Placental epithelial cell (primary cell): ENCODE data around the gene KCNJ12. TPM values are rescaled to one million over a fixed set of nuclear protein-coding genes. Genes with fewer than 3 reads are reported as not detected.

ENCODE experiments used
- total RNA-seq: library from RNA; depleted of rRNA; stranded (reverse); fragments of >200 nt; gene quantifications from 2 replicates; pipeline ENCODE4 v1.2.3, GENCODE V29; 2012

KCNJ12 gene
- 0.11 and 0.39 TPM in 2 replicates for total RNA-seq

DNA sequence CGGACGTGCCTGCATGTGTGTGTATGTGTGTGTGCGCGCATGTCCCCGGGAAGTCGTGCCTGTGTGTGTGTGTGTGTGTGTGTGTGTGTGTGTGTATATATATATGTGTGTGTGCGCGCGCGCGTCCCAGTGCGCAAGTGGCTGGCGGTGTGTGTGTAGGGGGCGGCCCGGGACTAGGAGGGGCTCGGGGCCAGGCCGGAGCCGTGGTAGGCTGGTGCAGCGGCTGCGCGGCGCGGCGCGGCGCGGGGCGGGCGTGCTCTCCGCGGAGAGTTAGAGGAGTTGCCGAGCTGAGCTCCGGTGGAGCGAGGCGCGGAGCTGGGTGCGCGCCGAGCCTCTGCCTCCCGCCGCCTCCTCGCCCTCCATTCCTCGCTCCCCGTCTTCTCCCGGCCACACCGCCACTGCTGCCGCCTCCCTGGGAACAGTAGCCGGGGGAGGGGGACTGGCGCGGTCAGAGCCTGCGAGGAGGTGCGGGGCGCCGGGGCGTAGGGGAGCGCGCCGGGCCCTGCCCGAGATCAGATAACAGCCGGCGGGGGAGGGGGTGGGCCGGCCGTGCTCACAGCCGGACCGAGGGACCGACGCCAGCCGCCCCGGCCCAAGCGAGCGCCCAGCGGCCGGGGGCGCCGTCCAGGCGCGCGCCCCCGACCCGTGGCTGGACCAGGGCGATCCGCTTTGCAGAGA lies at the start of gene KCNJ12:
TSS of gene KCNJ12 (plus strand) at position 277 of the 678 bp plus-strand sequence. CDS start 38,986 bp downstream, outside the sequence.

Other genes with a start within 250 kb of the KCNJ12 start
- 12.2 and 17.5 TPM in 2 replicates for gene DHRS7B, start 249.4 kb upstream of the KCNJ12 start, total RNA-seq
- 11.4 and 20.9 TPM in 2 replicates for gene TMEM11, start 162.2 kb upstream of the KCNJ12 start, total RNA-seq
- gene NATD1, start 122.9 kb upstream of the KCNJ12 start, total RNA-seq, result 5.0 and 7.5 TPM in 2 replicates
- gene MAP2K3, start 91.6 kb upstream of the KCNJ12 start, total RNA-seq, result 9.8 and 13.2 TPM in 2 replicates